GM18868 (cell line): ENCODE results near the gene AREG.

Source experiments
- ATAC-seq: cut with Tn5 transposase; IDR thresholded peaks from one replicate; pipeline ENCODE4 v1.9.1; 2021; ENCODE audit warnings: mild to moderate bottlenecking, moderate library complexity; ENCODE audit not compliant: unreplicated experiment

AREG gene

DNA sequence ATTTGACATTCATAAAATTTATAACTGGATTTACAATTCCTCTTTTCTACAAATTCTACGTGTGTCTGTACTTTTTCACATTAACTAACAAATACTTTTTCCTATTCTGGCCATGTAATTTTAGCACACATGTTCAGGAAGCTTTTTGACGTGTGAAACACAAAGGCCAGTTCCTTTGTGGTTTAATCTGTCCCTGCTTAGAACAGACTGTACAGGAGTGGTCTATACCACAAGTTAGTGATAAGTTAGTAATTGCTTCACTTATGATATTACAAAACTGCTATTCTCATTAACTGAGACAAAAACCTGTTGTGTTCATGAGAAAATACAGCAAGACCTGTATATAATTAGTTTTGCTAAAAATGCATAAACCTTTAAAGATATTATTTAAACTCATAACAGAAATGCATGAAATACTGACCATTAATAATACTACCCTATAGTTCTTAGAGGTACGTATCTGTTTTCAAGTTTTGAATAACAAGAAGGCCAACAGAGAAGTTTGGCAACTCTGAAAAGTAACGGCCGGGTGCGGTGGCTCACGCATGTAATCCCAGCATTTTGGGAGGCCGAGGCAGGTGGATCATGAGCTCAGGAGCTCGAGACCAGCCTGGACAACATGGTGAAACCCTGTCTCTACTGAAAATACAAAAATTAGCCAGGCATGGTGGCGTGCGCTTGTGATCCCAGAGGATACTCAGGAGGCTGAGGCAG lies 13.7 kb upstream of the AREG start:
- no peak for ATAC-seq

DNA sequence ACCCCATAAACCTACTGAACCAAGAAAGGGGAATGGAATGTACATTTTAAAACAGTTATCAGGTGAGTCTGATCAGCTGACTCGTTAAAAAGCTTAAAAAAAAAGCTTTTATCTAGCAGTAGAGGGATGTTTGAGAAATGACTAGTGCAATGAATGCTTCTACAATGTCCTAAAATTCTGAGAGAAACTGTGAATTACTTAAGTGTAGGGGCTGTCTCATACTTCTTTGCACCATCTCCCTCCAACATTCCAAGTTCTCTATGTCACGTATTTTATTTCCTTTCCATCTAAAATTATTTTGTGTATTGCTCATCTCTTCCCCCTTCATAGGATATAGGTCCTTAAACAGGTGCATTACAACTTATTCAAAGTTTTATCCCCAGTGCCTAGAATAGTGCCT lies 11.9 kb upstream of the AREG start:
- no peak for ATAC-seq

DNA sequence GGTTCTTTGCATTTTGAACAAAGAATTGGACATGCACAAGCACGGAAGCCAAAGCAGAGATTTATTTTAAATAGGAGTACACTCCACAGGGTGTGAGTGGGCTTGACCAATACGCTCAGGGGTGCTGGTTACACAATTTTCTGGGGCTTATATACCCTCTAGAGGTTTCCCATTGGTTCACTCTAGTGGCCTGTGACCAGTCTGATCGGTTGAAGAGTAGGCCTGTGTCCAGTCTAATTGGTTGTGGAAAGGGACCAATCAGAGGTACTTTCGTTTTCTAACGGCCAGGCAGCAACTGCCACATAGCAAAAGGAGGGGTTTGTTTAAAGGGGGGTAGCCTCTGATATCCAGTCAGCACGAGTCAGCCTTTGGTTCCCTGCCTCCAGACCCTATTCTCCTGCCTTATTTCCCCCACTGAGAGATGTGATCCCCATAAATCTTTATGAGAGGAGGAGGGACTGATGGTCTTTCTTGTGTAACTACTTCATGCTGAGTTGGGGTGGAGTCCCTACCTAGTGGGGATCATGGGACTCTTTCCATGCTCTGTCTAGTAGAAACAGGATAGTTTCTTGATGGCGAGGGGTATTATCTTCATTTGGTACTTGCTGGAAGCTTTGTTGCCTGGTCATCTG lies 11.3 kb upstream of the AREG start:
- no peak for ATAC-seq

DNA sequence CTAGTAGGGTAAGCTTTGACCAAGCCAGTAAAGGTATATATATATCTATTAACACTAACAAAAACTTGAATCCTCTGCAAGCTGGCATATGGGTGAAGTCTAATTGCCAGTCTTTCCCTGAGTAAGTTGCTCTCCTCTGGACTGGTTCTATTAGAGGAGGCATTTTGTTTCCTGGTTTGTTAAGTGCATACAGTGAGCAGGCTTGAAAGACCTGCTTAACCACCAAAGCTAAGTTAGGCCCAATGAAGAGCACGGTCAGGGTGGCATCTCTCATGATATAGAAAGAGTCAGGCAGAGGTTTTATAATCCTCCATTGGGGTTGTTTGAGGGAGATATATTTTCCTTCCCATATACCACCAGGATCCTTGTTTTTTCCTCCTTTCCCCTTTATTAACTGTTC lies 9.6 kb upstream of the AREG start:
- ATAC-seq, result no peak

DNA sequence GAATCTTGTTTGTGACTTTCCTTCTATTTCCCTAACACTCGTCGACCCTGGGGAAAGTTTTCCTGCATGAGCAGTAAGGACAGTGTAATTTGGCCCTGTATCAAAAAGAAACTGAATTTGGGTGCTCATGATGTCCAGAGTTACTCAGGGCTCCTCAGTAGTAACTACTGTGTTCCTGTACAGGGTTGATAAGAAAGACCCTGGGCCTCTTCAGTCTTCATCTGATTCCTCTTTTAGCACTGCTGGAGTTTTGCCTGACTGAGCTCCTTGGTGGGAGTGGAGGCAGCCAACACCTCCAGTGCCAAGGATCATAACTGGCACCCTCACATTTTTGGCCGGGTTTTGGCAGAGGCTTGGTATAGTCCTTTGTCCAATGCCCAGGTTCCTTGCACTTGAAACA lies 7.1 kb upstream of the AREG start:
- ATAC-seq, result no peak

DNA sequence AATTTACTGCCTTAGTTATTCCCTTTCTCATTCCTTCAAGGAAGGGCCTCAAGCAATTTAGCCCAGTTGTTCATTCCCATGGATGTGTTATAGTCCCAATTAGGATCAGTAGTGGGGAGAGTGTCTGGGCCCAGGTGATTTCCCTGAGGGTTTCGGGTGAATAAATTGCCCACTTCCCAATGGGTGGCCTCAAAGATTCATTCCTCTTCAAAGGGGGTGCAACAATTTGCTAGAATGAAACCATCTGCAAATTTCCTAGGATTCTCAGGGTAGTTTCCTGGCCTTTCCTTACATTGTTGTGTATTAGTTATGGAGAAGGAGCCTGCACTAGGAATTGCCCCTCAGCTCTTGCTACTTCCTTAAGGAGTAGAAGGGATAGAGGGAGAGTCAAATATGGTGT lies 6.3 kb upstream of the AREG start:
- ATAC-seq, result no peak

DNA sequence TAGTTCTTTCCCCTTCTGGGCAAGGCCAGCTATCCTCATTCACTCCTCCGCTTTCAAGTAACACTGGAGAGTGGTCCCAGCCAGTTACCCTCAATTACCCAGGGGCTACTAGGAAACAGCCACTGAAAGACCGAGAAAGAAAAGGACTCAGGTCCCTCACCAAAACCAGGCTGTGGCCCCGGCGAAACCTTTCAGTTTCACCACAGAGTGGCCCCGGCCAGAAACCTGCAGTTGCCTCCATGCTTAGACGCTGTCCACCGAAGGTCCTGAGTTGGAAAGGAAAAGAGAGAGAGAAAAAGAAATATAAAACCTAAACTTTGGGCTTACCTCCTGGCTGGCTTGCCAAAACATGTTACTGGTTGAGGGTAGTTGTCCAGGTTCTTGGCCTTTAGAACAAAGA lies 5.0 kb upstream of the AREG start:
- no peak for ATAC-seq

DNA sequence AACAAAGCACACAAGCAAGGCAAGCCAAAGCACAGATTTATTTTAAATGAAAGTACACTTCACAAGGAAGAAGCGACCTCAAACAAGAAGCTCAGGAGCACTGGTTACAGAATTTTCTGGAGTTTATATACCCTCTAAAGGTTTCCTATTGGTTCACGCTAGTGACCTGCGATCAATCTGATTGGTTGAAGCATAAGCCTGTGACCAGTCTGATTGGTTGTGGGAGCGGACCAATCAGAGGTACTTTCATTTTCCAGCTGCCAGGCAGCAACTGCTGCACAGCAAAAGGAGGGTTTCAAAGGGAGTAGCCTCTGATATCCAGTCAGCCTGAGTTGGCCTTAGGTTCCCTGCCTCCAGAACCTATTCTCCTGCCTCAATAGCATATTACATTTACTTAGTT lies 4.6 kb upstream of the AREG start:
- no peak for ATAC-seq

DNA sequence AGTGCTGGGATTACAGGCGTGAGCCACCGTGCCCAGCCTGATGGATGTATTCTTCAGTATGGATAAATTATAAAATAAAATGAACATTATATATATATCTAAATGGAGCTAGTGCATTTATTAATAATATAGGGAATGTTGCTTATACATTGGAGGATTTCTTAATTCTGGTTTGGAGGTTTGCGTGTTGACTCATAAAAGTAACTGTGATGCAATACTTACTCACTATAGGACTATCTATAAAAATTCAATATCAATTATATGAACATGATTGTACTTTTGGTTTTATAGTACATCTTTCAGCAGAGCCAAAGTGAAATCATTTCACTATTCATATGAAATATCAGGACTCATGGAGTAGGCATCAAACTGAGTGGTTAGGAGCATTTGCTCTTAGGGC lies 3.2 kb upstream of the AREG start:
- no peak for ATAC-seq

DNA sequence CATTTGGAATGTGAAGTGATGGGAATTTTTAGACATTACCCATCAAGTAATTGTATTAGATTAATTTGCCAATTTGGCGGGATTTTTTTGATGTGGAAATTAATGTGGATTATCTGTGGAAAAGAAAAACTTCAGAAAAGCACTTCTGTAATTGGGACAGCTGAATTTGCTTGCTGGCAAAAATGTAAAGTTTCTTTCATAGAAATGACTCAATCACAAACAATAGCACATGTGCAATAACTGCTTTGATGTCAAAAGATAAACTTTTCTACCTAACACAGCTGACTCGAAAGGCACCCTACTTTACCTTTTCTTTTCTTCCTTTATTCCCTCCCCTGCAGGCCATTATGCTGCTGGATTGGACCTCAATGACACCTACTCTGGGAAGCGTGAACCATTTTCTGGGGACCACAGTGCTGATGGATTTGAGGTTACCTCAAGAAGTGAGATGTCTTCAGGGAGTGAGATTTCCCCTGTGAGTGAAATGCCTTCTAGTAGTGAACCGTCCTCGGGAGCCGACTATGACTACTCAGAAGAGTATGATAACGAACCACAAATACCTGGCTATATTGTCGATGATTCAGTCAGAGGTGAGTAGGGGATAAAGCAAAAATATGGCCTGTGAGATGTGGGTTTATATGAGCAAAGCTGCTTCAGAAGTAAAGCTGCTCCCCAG lies 1.4 kb downstream of the AREG start:
- ATAC-seq, result no peak

DNA sequence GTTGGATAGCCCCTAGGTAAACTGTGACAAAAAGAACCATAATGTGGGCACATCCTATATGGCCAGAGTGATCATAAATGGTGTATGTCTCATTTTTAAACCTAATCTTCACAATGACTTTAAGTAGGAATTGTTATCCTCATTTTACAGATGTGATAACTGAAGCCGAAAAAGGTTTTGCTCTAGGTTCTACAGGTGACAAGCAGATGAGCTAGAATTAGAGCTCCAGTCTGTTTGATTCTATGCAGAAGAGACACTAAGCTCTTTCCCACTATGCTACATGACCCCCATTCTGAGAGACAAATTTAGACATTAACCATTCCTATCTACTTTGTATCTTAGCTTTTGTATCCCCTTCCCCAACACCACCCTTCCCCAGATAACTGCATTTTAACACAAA lies 2.0 kb downstream of the AREG start:
- ATAC-seq, result no peak

DNA sequence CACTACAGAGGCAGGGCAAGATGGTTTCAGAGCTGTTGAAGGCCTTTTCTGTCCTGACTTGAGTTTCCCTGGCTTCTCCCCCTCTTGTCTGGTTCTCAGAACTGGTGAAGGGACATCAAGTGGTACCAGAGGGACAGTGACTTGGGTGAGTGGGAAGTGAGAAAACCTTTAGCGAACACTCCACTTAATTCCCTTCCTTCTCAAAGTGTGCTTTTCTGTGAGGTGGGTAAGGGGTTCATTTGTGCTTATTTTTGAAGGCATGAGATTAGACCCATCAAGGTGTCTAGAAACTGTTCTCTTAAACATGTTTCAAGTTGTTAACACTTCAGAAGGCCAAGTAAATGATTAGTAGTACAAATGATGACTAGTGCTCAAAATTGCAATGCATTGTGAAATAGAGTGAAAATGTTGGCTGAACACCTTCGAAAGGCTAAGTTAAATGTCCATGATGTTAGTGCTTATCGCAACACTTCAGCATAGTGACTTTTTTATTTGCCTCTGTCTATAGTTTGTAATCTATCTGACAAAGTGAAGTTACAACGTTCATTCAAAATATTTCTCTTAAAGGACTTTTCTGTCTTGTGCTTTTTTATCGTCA lies 2.8 kb downstream of the AREG start:
- ATAC-seq, result no peak

DNA sequence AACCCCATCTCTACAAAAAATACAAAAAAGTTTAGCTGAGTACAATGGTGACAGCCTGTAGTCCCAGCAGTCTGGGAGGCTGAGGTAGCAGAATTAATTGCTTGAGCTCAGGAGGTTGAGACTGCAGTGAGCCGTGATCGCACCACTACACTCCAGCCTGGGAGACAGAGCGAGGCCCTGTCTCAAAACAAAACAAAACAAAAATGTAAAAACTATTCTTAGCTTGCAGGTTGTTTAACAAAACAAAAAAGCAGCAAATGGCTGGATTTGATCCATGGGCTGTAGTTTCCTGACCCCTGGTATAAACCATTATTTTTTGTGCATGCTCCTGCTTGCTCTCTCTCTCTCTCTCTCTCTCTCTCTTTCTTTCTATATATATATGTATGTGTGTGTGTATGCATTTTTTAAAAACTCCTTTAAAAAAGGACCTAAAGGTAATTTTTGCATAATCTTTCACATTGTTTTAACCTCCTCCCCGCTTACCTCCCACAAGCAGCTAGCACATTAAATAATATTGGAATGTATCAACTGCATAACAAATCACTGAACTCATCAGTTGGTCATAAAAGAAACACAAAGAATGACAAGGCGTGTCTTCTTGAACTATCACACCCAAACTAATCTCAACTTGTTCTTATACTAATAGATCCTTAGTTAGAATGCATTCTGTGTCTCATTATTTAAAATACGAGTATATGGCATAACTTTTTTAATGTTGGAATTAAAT lies 4.8 kb downstream of the AREG start:
- no peak for ATAC-seq

DNA sequence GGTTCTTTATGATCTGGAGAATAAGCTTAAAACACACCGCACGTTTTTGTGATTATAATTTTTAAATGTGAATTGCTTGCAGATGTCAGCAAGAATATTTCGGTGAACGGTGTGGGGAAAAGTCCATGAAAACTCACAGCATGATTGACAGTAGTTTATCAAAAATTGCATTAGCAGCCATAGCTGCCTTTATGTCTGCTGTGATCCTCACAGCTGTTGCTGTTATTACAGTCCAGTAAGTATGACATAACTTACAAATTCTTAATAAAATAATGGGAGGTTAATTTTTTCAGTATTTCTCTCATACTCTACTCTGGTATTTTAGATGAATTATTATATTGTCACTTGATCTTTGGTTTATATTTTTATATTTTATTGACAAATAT lies 5.4 kb downstream of the AREG start:
- ATAC-seq, result no peak

DNA sequence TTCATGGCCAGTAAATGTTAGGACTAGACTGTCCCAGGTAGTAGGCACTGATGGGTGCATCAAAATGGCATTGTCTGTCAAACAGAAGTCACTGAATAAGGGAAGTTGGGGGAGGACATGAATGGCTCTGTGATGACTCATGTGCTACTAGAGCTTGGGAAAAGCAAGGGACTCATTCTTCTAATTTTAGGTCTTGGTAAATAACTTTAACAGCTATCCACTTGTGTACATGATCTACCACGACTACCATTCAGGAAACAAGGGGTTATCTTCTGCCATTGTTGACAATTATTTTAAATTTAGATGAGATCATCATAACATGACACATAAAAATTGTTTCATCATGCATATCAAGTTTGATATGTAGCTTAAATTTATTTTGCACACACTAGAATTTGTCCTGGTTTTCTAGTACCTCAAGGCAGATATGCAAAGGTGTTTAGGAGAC lies 6.3 kb downstream of the AREG start:
- ATAC-seq, result no peak

DNA sequence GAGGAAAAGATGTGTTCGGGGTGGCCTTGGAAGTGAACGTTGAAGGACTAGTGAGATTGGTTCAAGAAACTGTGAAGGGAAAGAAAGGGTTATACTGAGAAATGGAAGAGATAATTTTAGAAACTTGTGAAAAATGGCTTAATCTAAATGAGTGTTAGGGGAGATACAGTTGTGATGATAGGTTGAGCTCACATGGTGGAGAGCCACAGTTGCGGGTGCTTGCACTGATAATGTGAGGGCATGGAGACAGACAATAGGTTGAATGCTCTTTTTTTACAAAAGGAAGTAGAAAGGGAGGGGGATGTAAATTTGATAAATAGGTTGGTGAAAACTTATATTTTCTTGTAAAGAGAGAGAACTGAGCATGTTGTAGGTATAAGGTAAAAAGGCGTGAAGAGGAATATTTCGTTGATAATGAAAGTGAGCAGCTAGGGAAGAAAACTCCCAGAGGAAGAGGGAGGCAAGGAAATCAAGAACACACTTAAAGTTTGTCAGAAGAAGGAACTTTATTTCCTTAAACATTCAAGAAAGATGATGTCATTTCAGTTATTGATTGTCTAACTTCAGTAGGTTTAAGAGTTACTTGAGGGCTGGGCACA lies 8.2 kb downstream of the AREG start:
- ATAC-seq, result no peak

DNA sequence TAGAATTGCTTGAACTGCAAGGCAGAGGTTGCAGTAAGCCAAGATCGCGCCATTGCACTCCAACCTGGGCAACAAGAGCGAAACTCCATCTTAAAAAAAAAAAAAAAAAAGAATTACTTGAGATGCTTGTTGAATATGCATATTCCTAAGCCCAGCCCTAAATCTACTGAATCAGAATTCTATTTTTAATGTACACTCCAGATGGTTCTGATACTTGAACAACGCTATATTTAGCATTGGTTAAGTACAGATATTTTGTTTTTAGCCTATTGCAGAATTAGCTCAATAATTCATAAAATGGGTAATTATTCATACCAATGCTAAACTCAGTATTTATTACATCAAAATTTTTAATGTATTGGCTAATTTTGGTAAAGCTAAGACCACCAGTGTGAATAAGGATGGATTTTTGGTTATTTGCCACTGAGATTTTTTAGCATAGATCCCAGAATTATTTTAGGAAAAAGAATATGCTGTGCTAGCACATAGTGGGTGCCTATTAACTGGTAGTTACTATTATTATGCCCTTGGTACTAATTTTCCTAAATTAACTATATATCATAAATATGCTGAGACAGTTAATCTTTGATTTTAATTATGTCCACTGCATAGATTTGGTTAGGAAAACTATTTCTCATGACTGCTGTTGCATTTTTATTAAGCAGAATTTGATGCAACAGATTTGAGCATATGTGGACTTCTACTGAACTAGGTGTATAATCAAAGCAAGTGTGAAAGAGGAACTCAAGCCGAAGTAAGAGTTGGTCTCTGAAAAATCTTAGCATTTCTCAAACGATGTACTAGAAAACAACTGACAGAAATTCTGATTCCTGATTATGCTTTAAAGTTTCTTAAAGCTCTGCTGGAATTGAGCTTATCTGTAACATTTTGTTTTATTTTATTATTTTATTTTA lies 9.2 kb downstream of the AREG start:
- ATAC-seq, result no peak

DNA sequence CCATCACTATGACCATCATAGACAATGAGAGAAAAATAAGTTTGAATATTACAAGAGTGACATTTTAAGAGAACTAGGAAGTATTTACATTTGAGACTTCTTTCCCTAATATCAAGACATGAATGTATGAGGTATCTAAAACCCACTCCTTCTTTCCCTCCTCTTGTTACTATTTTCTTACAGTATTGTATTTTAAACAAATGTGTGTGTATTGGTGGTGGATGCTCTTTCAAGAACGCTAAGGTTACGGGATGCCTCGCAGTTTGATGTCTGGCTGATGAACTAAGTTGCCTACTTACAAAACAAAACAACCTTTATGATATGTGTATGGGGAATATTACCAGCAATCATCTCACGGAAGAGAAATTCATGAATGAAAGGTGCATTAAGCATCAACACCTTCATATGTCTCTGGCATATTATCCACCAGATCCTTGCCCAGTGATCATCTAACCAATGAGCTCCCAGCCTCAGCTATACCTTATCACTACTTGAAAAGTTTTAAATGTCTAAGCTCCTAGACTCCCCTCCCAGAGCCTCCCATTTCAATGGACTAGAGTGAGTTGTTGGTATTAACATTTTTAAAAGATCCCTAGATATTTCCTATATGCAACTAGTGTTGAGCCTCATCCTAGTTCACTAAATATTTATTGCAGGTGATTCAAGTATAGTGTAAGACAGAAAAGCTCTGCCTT lies 10.6 kb downstream of the AREG start:
- no peak for ATAC-seq

DNA sequence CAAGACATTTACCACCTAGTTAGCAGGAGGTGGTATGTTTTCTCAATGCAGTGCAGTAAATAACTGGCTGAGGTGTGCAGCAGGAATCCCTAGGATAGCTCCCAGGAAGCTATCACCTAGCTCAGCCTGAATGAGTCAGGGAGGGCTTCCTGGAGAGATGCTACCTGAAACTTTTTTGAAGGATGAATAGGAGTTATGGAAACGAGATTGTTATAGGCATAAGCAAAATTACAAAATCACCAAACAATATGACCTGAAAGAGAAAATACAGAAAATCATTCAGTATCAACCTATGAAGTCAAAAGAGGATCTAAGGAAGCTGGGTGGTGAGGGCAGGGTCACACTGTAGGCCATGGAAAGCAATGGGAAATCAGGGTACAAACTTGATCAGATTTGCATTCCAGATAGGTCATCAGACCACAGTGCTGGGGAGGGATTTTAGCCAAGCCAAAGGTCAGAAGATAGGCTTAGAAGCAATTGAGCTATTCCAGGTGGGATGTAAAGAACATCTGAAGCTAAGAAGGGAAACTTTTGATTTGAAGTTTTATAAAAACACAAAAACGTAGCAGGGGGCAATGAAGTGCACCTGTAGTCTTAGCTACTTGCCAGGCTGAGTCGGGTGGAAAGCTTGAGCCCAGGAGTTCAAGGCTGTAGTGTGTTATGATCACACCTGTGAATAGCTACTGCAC lies 11.3 kb downstream of the AREG start:
- ATAC-seq, result no peak
